Left ventricle myocardium inferior (tissue), 1 donor: ENCODE results near the gene POU2F1. TPM values are rescaled to one million over a fixed set of nuclear protein-coding genes. Genes with fewer than 3 reads are reported as not detected.

Experiments
- DNase-seq: peaks from one replicate; pipeline ENCODE4 v3.0.0-alpha.2; 2020
- H3K27ac ChIP-seq: fragments of 200-600 bp; replicated peaks from 2 replicates; pipeline ENCODE4 v1.8.0; 2021
- H3K27me3 ChIP-seq: fragments of 200-600 bp; 2 replicates; pipeline ENCODE4 v1.8.0; 2021; ENCODE audit warnings: low read depth
- H3K36me3 ChIP-seq: fragments of 200-600 bp; 2 replicates; pipeline ENCODE4 v1.8.0; 2021
- H3K4me1 ChIP-seq: fragments of 200-600 bp; 2 replicates; pipeline ENCODE4 v1.8.0; 2021
- H3K4me3 ChIP-seq: fragments of 200-600 bp; 2 replicates; pipeline ENCODE4 v1.8.0; 2021; ENCODE audit warnings: mild to moderate bottlenecking, moderate library complexity
- H3K9me3 ChIP-seq: fragments of 200-600 bp; replicated peaks from 2 replicates; pipeline ENCODE4 v1.8.0; 2021
- CTCF ChIP-seq: fragments of 200-600 bp; IDR thresholded peaks from 2 replicates; pipeline ENCODE4 v1.8.0; 2021; ENCODE audit warnings: antibody characterized with exemption, mild to moderate bottlenecking, borderline replicate concordance
- intact Hi-C: fragments of 100-400 bp; cut with micrococcal nuclease; formaldehyde crosslinking; loops from one replicate; pipeline ENCODE4 v1.11.0; 2022
- total RNA-seq: library from RNA; stranded (reverse); fragmentation: NEBNext Ultra II Directional; extraction: Animal tissue kit (Norgen Biotek cat#: 25700); gene quantifications from one replicate; pipeline ENCODE4 v1.2.1, GENCODE V29; 2021
- donor health status: DM: no; HTN: yes; CAD: no; lungs with severe emphysema.

POU2F1 gene
- total RNA-seq, 1 donor from 2014 or later: 7.5 TPM

- Histone ChIP-seq H3K4me1 (peaks cover 44% of the 10 kb centered on the region), H3K36me3 (no peaks in the 10 kb centered on the region), H3K27me3 (no peaks in the 10 kb centered on the region), H3K4me3 (no peak overlapping the region), H3K27ac (no peak overlapping the region), H3K9me3 (no peaks in the 10 kb centered on the region)
- TF ChIP-seq CTCF: no peak
- no peak for DNase-seq
- intact Hi-C loops: no loop called here
These were observed 73.8 kb downstream of the POU2F1 start for GRCh38 chr1:167294528-167294927.

- H3K4me3 ChIP-seq: no peak overlapping the region
- no peaks in the 10 kb centered on the region for H3K27me3 ChIP-seq
- no peaks in the 10 kb centered on the region for H3K36me3 ChIP-seq
- H3K9me3 ChIP-seq: no peaks in the 10 kb centered on the region
- TF ChIP-seq CTCF: no peak
- no peak for DNase-seq
- peak overlapping the region; percentile 60 for H3K27ac ChIP-seq
- H3K4me1 ChIP-seq: peaks cover 32% of the 10 kb centered on the region
- intact Hi-C loops: no loop called here
These were observed 76.8 kb downstream of the POU2F1 start for GRCh38 chr1:167297222-167298214.

- intact Hi-C loops: no loop called here
- no peak overlapping the region for H3K4me3 ChIP-seq
- H3K36me3 ChIP-seq: no peaks in the 10 kb centered on the region
- no peaks in the 10 kb centered on the region for H3K9me3 ChIP-seq
- H3K27ac ChIP-seq: peak overlapping the region; percentile 60
- no peak for DNase-seq
- no peak for TF ChIP-seq CTCF
- H3K4me1 ChIP-seq: peaks cover 32% of the 10 kb centered on the region
- no peaks in the 10 kb centered on the region for H3K27me3 ChIP-seq
These were observed 77.6 kb downstream of the POU2F1 start for GRCh38 chr1:167298325-167298724.

- H3K36me3 ChIP-seq: no peaks in the 10 kb centered on the region
- peaks cover 37% of the 10 kb centered on the region for H3K4me1 ChIP-seq
- H3K4me3 ChIP-seq: no peak overlapping the region
- no peak overlapping the region for H3K27ac ChIP-seq
- no peaks in the 10 kb centered on the region for H3K27me3 ChIP-seq
- no peaks in the 10 kb centered on the region for H3K9me3 ChIP-seq
- intact Hi-C loops: no loop called here
- TF ChIP-seq CTCF: no peak
- no peak for DNase-seq
These were observed 80.7 kb downstream of the POU2F1 start for GRCh38 chr1:167301355-167301754.

GRCh38 chr1:167304165-167304564, 83.5 kb downstream of the POU2F1 start:
- H3K9me3 ChIP-seq: no peaks in the 10 kb centered on the region
- no peak overlapping the region for H3K4me3 ChIP-seq
- no peak for TF ChIP-seq CTCF
- intact Hi-C loops: no loop called here
- no peak overlapping the region for H3K27ac ChIP-seq
- no peak for DNase-seq
- peaks cover 14% of the 10 kb centered on the region for H3K4me1 ChIP-seq
- no peaks in the 10 kb centered on the region for H3K27me3 ChIP-seq
- H3K36me3 ChIP-seq: no peaks in the 10 kb centered on the region
